Right lobe of liver (tissue), 4 donors: Measurements from ENCODE around the gene VPS52.

ENCODE experiments used
- CTCF ChIP-seq, 4 donors: fragments of 200-600 bp in 3 of 4; fragments of 450-650 bp in 1 of 4; IDR thresholded peaks; one replicate each; pipeline versions ENCODE4 v1.5.1 to v1.8.0; 2016 to 2022; ENCODE audit warnings: antibody characterized with exemption in 4 of 4, mild to moderate bottlenecking in 2 of 4
- POLR2A ChIP-seq: fragments of 450-650 bp; IDR thresholded peaks from one replicate; pipeline ENCODE4 v1.6.1; 2017; ENCODE audit warnings: antibody characterized with exemption, mild to moderate bottlenecking
- donor health status: DM: no; HTN: no; CAD: no.
- donor health status: DM: no; HTN: no; CAD: no.
- donor health status: DM: no; HTN: yes; CAD: no.

GRCh38 chr6:33249732-33250630 is 21.7 kb downstream of the VPS52 start:
- TF ChIP-seq CTCF (IDR thresholded peaks at IDR 0.05) (no peak), POLR2A (no peak)
